Measurements from ENCODE around the gene PKDCC.
A peak's percentile ranks its signal among the peaks of the same experiment; 100 is the strongest.
"Not testable (repeated sequence)": the region's sequence is repeated elsewhere in the genome, so short reads cannot be mapped to it uniquely, and the experiment has no call there.

PKDCC gene

DNA sequence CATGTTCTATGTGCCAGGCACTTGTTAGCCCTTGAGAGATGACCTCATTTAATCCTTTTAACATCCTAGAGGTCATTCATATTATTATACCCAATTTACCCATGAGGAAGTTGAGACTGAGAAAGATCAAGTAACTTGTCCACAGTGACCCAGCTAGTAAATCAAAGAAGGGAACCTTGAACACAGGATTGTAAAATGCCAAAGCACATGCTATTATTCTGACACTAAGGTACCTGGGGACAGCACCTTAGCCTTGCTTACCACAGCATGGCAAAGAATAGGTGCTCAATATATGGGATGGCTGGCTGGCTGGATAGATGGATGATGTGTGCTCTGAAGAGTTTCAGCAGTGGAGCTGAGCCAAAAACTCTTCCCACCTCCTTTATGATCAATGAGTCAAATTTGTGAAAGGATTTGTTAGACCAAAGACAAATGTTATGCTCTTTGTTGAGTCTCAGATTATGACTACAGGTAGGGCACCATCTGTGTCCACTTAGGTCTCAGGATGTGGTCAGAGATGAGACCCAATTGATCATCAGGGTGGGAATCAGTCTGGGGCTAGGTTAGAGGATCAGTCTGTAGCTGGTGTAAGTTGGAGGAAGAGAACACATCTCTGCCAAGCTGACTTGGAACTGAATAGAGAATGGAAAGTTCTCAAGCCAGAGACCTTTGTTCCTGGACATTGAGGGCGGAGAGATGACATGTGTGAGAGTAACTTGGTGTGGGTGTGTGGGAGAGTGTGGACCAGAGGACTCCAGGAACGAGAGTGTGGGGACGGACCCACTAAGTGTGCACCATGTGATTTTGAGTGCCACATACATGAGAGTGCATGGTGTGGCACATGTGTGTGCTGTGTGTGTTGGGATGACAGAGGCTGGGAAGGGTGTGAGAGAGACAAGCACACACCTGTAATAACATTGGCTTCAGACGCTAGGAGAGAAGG lies 16.3 kb upstream of the PKDCC start:
- Histone ChIP-seq H2AFZ (ENCODE audit: insufficient read depth, low read length, poor library complexity) (no peak overlapping the region), H2BK12ac (ENCODE audit: low read length) (peak overlapping the region; percentile 51), H3K79me2 (ENCODE audit: control insufficient read depth, insufficient read depth, low read length, poor library complexity) (no peaks in the 10 kb centered on the region), H3K79me1 (ENCODE audit: low read length) (peaks cover 16% of the 10 kb centered on the region), H3K23ac (ENCODE audit: low read length) (no peak overlapping the region), H3K9ac (ENCODE audit: low read length) (no peak overlapping the region), H4K8ac (ENCODE audit: low read depth, low read length) (no peak overlapping the region), H3K36me3 (ENCODE audit: control insufficient read depth in 1 of 2, insufficient read depth in 2 of 2, low read length in 2 of 2) (no peaks in the 10 kb centered on the region), H3K27me3 (ENCODE audit: insufficient read depth, low read length) (no peaks in the 10 kb centered on the region), H3K4ac (ENCODE audit: low read depth, low read length) (no peak overlapping the region), H3K14ac (ENCODE audit: low read length) (no peak overlapping the region), H2AK5ac (ENCODE audit: low read length) (peak overlapping the region; percentile 28), H3K4me3 (ENCODE audit: low read depth, low read length) (no peak overlapping the region), H4K91ac (ENCODE audit: low read depth, low read length) (peak overlapping the region; percentile 19), H4K12ac (ENCODE audit: low read depth, low read length) (no peak overlapping the region), H3K9me3 (ENCODE audit: insufficient read depth, low read depth, low read length) (no peaks in the 10 kb centered on the region), H2BK120ac (ENCODE audit: insufficient read depth, low read length, poor library complexity) (no peak overlapping the region), H3K18ac (ENCODE audit: low read length) (no peak overlapping the region), H3K4me1 (ENCODE audit: control insufficient read depth in 1 of 2, insufficient read depth in 2 of 2, low read length in 2 of 2) (peaks cover 16 to 25% of the 10 kb centered on the region in 2 experiments), H3K27ac (ENCODE audit: low read depth, low read length) (no peak overlapping the region), H3K4me2 (ENCODE audit: low read length) (no peak overlapping the region), H2BK5ac (ENCODE audit: low read depth, low read length, poor library complexity) (no peak overlapping the region)
- no peak for DNase-seq
- no CpG with 5 or more reads among the region's 4 CpGs for WGBS (ENCODE audit: extremely low coverage, insufficient coverage, insufficient read length)

DNA sequence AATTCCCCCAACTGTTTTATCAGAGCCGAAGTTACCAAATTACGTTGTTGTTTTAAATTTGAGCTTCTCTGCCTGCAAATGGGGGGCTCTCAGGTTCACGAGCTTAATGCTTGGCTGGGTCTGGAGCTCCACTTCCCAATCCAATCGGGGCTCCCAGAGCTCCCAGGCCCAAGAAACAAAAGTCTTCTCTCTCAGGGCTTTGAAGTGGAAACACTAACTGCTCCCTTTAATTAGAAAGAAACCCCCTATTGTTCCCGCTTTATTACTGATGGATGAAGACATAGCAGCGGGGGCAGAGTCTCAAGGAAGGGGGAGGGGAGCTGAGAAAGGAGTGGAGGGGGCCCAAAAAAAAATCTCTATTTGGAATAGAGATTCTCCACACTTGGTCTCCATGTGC lies 15.6 kb upstream of the PKDCC start:
- no CpG with 5 or more reads among the region's 6 CpGs for WGBS (ENCODE audit: extremely low coverage, insufficient coverage, insufficient read length)
- H3K14ac ChIP-seq (ENCODE audit: low read length), result no peak overlapping the region

DNA sequence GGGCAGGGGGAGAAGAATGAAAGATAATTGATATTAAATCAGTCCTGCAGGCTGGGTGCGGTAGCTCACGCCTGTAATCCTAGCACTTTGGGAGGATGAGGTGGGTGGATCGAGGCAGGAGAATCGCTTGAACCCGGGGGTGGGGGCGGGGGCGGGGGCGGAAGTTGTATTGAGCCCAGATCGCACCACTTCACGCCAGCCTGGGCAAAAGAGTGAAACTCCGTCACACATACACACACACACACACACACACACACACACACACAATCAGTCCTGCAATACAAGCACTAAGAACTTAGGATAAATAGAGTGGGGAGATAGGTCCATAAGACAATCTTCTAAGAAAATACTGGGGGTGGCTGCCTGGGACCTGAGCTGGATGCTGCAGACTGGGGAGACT lies 15.1 kb upstream of the PKDCC start:
- Histone ChIP-seq H4K91ac (ENCODE audit: low read depth, low read length) (no peak overlapping the region), H2BK12ac (ENCODE audit: low read length) (peak overlapping the region; percentile 47), H2BK5ac (ENCODE audit: low read depth, low read length, poor library complexity) (no peak overlapping the region), H3K27ac (ENCODE audit: low read depth, low read length) (no peak overlapping the region), H3K4ac (ENCODE audit: low read depth, low read length) (no peak overlapping the region), H3K9me3 (ENCODE audit: insufficient read depth, low read depth, low read length) (no peaks in the 10 kb centered on the region), H3K36me3 (ENCODE audit: control insufficient read depth in 1 of 2, insufficient read depth in 2 of 2, low read length in 2 of 2) (no peaks in the 10 kb centered on the region), H3K79me1 (ENCODE audit: low read length) (peaks cover 16% of the 10 kb centered on the region), H3K4me2 (ENCODE audit: low read length) (no peak overlapping the region), H3K27me3 (ENCODE audit: insufficient read depth, low read length) (no peaks in the 10 kb centered on the region), H3K18ac (ENCODE audit: low read length) (no peak overlapping the region), H3K4me1 (ENCODE audit: control insufficient read depth in 1 of 2, insufficient read depth in 2 of 2, low read length in 2 of 2) (peaks cover 16 to 25% of the 10 kb centered on the region in 2 experiments), H2BK120ac (ENCODE audit: insufficient read depth, low read length, poor library complexity) (no peak overlapping the region), H3K9ac (ENCODE audit: low read length) (no peak overlapping the region), H3K4me3 (ENCODE audit: low read depth, low read length) (no peak overlapping the region), H4K12ac (ENCODE audit: low read depth, low read length) (no peak overlapping the region), H3K79me2 (ENCODE audit: control insufficient read depth, insufficient read depth, low read length, poor library complexity) (no peaks in the 10 kb centered on the region), H3K23ac (ENCODE audit: low read length) (no peak overlapping the region), H3K14ac (ENCODE audit: low read length) (no peak overlapping the region), H2AK5ac (ENCODE audit: low read length) (peak overlapping the region; percentile 68), H4K8ac (ENCODE audit: low read depth, low read length) (no peak overlapping the region), H2AFZ (ENCODE audit: insufficient read depth, low read length, poor library complexity) (no peak overlapping the region)
- DNase-seq, result no peak
- no CpG with 5 or more reads among the region's 11 CpGs for WGBS (ENCODE audit: extremely low coverage, insufficient coverage, insufficient read length)

More for the DNA sequence above, 15.6 kb upstream of the PKDCC start:
- H4K91ac ChIP-seq (ENCODE audit: low read depth, low read length), result no peak overlapping the region
- H3K79me2 ChIP-seq (ENCODE audit: control insufficient read depth, insufficient read depth, low read length, poor library complexity), result no peaks in the 10 kb centered on the region
- no peak overlapping the region for H2BK120ac ChIP-seq (ENCODE audit: insufficient read depth, low read length, poor library complexity)
- no peak overlapping the region for H3K4ac ChIP-seq (ENCODE audit: low read depth, low read length)
- no peak overlapping the region for H4K8ac ChIP-seq (ENCODE audit: low read depth, low read length)
- H2BK5ac ChIP-seq (ENCODE audit: low read depth, low read length, poor library complexity), result no peak overlapping the region
- no peak overlapping the region for H3K9ac ChIP-seq (ENCODE audit: low read length)
- no peak overlapping the region for H2BK12ac ChIP-seq (ENCODE audit: low read length)
- no peaks in the 10 kb centered on the region for H3K9me3 ChIP-seq (ENCODE audit: insufficient read depth, low read depth, low read length)
- H3K23ac ChIP-seq (ENCODE audit: low read length), result no peak overlapping the region
- H3K36me3 ChIP-seq (ENCODE audit: control insufficient read depth in 1 of 2, insufficient read depth in 2 of 2, low read length in 2 of 2), result no peaks in the 10 kb centered on the region
- no peak overlapping the region for H3K27ac ChIP-seq (ENCODE audit: low read depth, low read length)
- no peak overlapping the region for H3K4me3 ChIP-seq (ENCODE audit: low read depth, low read length)
- H3K4me2 ChIP-seq (ENCODE audit: low read length), result no peak overlapping the region
- no peak overlapping the region for H2AFZ ChIP-seq (ENCODE audit: insufficient read depth, low read length, poor library complexity)
- no peak overlapping the region for H2AK5ac ChIP-seq (ENCODE audit: low read length)
- DNase-seq, result no peak
- peaks cover 16% of the 10 kb centered on the region for H3K79me1 ChIP-seq (ENCODE audit: low read length)
- peaks cover 16 to 25% of the 10 kb centered on the region in 2 experiments for H3K4me1 ChIP-seq (ENCODE audit: control insufficient read depth in 1 of 2, insufficient read depth in 2 of 2, low read length in 2 of 2)
- no peak overlapping the region for H3K18ac ChIP-seq (ENCODE audit: low read length)
- no peaks in the 10 kb centered on the region for H3K27me3 ChIP-seq (ENCODE audit: insufficient read depth, low read length)
- H4K12ac ChIP-seq (ENCODE audit: low read depth, low read length), result no peak overlapping the region

DNA sequence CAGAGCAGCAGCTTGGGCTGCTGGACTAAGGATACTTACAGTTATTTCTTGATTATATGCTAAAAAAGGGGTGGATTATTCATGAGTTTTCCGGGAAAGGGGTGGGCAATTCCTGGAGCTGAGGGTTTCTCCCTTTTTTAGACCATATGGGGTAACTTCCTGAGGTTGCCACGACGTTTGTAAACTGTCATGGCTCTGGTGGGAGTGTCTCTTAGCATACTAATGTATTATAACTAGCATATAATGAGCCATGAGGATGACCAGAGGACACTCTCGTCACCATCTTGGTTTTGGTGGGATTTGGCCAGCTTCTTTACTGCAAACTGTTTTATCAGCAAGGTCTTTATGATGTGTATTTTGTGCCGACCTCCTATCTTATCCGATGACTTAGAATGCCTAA lies 13.7 kb upstream of the PKDCC start:
- H2BK12ac ChIP-seq (ENCODE audit: low read length); H3K4ac ChIP-seq (ENCODE audit: low read depth, low read length); H2AFZ ChIP-seq (ENCODE audit: insufficient read depth, low read length, poor library complexity); H4K8ac ChIP-seq (ENCODE audit: low read depth, low read length); H3K14ac ChIP-seq (ENCODE audit: low read length); H3K79me2 ChIP-seq (ENCODE audit: control insufficient read depth, insufficient read depth, low read length, poor library complexity); H3K36me3 ChIP-seq (ENCODE audit: control insufficient read depth in 1 of 2, insufficient read depth in 2 of 2, low read length in 2 of 2); DNase-seq; H3K9me3 ChIP-seq (ENCODE audit: insufficient read depth, low read depth, low read length); H4K12ac ChIP-seq (ENCODE audit: low read depth, low read length); H2BK120ac ChIP-seq (ENCODE audit: insufficient read depth, low read length, poor library complexity); H3K4me3 ChIP-seq (ENCODE audit: low read depth, low read length); H4K91ac ChIP-seq (ENCODE audit: low read depth, low read length); H3K27me3 ChIP-seq (ENCODE audit: insufficient read depth, low read length); H3K27ac ChIP-seq (ENCODE audit: low read depth, low read length); H3K4me2 ChIP-seq (ENCODE audit: low read length); H2BK5ac ChIP-seq (ENCODE audit: low read depth, low read length, poor library complexity); H2AK5ac ChIP-seq (ENCODE audit: low read length); H3K18ac ChIP-seq (ENCODE audit: low read length); H3K9ac ChIP-seq (ENCODE audit: low read length); H3K23ac ChIP-seq (ENCODE audit: low read length): not testable (repeated sequence)
- H3K4me1 ChIP-seq (ENCODE audit: control insufficient read depth in 1 of 2, insufficient read depth in 2 of 2, low read length in 2 of 2), result peaks cover 16 to 21% of the 10 kb centered on the region in 2 experiments
- peaks cover 15% of the 10 kb centered on the region for H3K79me1 ChIP-seq (ENCODE audit: low read length)
- WGBS (ENCODE audit: extremely low coverage, insufficient coverage, insufficient read length), result no CpG with 5 or more reads among the region's 6 CpGs

Measured in trophoblast cell (in vitro differentiated cells and primary cell).